Amniotic epithelial cell (primary cell): Measurements from ENCODE around the gene SELENOI.
"Not testable (repeated sequence)": the region's sequence is repeated elsewhere in the genome, so short reads cannot be mapped to it uniquely, and the experiment has no call there.

Experiments
- DNase-seq: peaks from one replicate; pipeline ENCODE4 v3.0.0-alpha.2; 2010; ENCODE audit warnings: low read depth

The SELENOI gene

GRCh38 chr2:26359886-26360473 is 14.0 kb downstream of the SELENOI start:
- no peak for DNase-seq

GRCh38 chr2:26363323-26363722 is 17.4 kb downstream of the SELENOI start:
- peak; percentile 24 for DNase-seq

GRCh38 chr2:26363958-26364357 is 18.0 kb downstream of the SELENOI start:
- no peak for DNase-seq

GRCh38 chr2:26364669-26365068 is 18.7 kb downstream of the SELENOI start:
- DNase-seq = no peak

GRCh38 chr2:26366957-26367356 is 21.0 kb downstream of the SELENOI start:
- no peak for DNase-seq

GRCh38 chr2:26369664-26370063 is 23.7 kb downstream of the SELENOI start:
- not testable (repeated sequence) for DNase-seq

GRCh38 chr2:26370909-26371308 is 25.0 kb downstream of the SELENOI start:
- DNase-seq = not testable (repeated sequence)

- no peak for DNase-seq
Measured at GRCh38 chr2:26376799-26377198, 30.9 kb downstream of the SELENOI start.

- DNase-seq = no peak
Measured at GRCh38 chr2:26380281-26380680, 34.3 kb downstream of the SELENOI start.

- DNase-seq = no peak
Measured at GRCh38 chr2:26382564-26382963, 36.6 kb downstream of the SELENOI start.

- no peak for DNase-seq
Measured at GRCh38 chr2:26384183-26384582, 38.2 kb downstream of the SELENOI start.

GRCh38 chr2:26384597-26384996 is 38.7 kb downstream of the SELENOI start:
- DNase-seq = no peak

- no peak for DNase-seq
Measured at GRCh38 chr2:26387189-26387588, 41.2 kb downstream of the SELENOI start.

- DNase-seq = no peak
Measured at GRCh38 chr2:26394694-26395093, 48.8 kb downstream of the SELENOI start.

GRCh38 chr2:26395394-26395793 is 49.5 kb downstream of the SELENOI start:
- DNase-seq = no peak

GRCh38 chr2:26396734-26397298 is 50.9 kb downstream of the SELENOI start:
- no peak for DNase-seq

- no peak for DNase-seq
Measured at GRCh38 chr2:26399771-26400376, 53.9 kb downstream of the SELENOI start.

GRCh38 chr2:26400723-26401122 is 54.8 kb downstream of the SELENOI start:
- no peak for DNase-seq

- peak; percentile 65 for DNase-seq
Measured at GRCh38 chr2:26401739-26402541, 56.0 kb downstream of the SELENOI start, which contains the start of gene DRC1. TSS of gene DRC1 (plus strand) at chr2:26401920. CDS start at chr2:26401990, 70 bp downstream.

GRCh38 chr2:26407526-26407925 is 61.6 kb downstream of the SELENOI start:
- DNase-seq = no peak

GRCh38 chr2:26409785-26410184 is 63.8 kb downstream of the SELENOI start:
- DNase-seq = no peak

- DNase-seq = no peak
Measured at GRCh38 chr2:26410764-26411243, 64.9 kb downstream of the SELENOI start.

GRCh38 chr2:26411419-26411818 is 65.5 kb downstream of the SELENOI start:
- no peak for DNase-seq
